ENCODE data around the gene OPRM1.

OPRM1 gene

GRCh38 chr6:154285826-154286225 lies 246.8 kb downstream of the OPRM1 start:
- Histone ChIP-seq H3K79me2 (ENCODE audit: low read length) (no peaks in the 10 kb centered on the region), H3K9ac (ENCODE audit: low read length) (no peak overlapping the region), H2AFZ (ENCODE audit: low read depth, low read length) (no peak overlapping the region), H4K20me1 (ENCODE audit: insufficient read depth, low read length) (no peaks in the 10 kb centered on the region), H3K36me3 (replicated peaks; ENCODE audit: low read depth, low read length) (no peaks in the 10 kb centered on the region), H3K27me3 (ENCODE audit: low read depth, low read length) (no peaks in the 10 kb centered on the region), H3K4me1 (ENCODE audit: low read length) (no peaks in the 10 kb centered on the region), H3K4me3 (ENCODE audit: low read length) (no peak overlapping the region), H3K4me2 (ENCODE audit: low read length) (no peak overlapping the region), H3K9me3 (ENCODE audit: insufficient read depth, low read length) (no peaks in the 10 kb centered on the region), H3K27ac (ENCODE audit: low read length) (no peak overlapping the region)
- TF ChIP-seq EZH2phosphoT487 (IDR thresholded peaks at IDR 0.05; ENCODE audit: low read depth) = no peak
- TF ChIP-seq, protein P1, sequence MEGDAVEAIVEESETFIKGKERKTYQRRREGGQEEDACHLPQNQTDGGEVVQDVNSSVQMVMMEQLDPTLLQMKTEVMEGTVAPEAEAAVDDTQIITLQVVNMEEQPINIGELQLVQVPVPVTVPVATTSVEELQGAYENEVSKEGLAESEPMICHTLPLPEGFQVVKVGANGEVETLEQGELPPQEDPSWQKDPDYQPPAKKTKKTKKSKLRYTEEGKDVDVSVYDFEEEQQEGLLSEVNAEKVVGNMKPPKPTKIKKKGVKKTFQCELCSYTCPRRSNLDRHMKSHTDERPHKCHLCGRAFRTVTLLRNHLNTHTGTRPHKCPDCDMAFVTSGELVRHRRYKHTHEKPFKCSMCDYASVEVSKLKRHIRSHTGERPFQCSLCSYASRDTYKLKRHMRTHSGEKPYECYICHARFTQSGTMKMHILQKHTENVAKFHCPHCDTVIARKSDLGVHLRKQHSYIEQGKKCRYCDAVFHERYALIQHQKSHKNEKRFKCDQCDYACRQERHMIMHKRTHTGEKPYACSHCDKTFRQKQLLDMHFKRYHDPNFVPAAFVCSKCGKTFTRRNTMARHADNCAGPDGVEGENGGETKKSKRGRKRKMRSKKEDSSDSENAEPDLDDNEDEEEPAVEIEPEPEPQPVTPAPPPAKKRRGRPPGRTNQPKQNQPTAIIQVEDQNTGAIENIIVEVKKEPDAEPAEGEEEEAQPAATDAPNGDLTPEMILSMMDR (IDR thresholded peaks at IDR 0.05; ENCODE audit: low read depth, low read length) = no peak

DNA sequence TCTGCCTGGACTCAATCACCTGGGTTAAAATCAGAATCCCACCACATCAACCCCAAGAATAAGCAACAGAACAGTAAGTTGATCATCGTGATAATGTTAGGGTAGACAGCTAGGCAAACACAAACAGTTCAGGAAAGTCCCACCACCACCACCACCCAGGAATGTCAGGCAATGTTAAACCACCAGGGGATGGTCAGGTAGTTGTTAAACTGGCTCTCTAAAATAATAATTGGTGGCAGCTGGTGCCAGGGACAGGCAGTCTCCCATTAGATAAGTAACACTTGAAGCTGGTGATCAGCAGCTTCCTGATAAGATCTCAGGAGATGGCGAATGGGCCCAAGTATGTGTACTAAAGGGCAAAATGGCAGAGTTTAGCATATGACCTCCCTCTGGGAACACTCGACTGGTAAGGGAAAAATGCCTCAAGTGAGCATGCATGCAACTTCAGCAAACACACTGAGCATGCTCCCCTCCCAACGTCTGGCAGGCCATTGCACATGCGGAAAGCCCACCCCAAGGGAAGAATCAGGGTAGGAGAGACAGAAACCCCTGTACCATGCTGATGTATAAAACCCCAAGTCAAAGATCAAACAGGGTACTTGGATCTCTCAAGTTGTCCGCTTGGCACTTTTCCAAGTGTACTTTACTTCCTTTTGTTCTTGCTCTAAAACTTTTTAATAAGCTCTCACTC lies 250.9 kb downstream of the OPRM1 start:
- H4K20me1 ChIP-seq (ENCODE audit: insufficient read depth, low read length) = no peaks in the 10 kb centered on the region
- H3K27ac ChIP-seq (ENCODE audit: low read length) = no peak overlapping the region
- no peaks in the 10 kb centered on the region; the same call in 1 of the 2 replicates for H3K27me3 ChIP-seq (ENCODE audit: low read depth, low read length)
- no peaks in the 10 kb centered on the region for H3K9me3 ChIP-seq (ENCODE audit: insufficient read depth, low read length)
- no peak overlapping the region for H3K4me3 ChIP-seq (ENCODE audit: low read length)
- no peak overlapping the region for H3K9ac ChIP-seq (ENCODE audit: low read length)
- no peaks in the 10 kb centered on the region for H3K36me3 ChIP-seq (replicated peaks; ENCODE audit: low read depth, low read length)
- H3K79me2 ChIP-seq (ENCODE audit: low read length) = no peaks in the 10 kb centered on the region
- H3K4me2 ChIP-seq (ENCODE audit: low read length) = no peak overlapping the region
- TF ChIP-seq, protein P1 (IDR thresholded peaks at IDR 0.05; ENCODE audit: low read depth, low read length) = no peak
- no peak for TF ChIP-seq EZH2phosphoT487 (IDR thresholded peaks at IDR 0.05; ENCODE audit: low read depth)
- no peak overlapping the region for H2AFZ ChIP-seq (ENCODE audit: low read depth, low read length)
- H3K4me1 ChIP-seq (ENCODE audit: low read length) = no peaks in the 10 kb centered on the region

- no peak for TF ChIP-seq EZH2phosphoT487 (IDR thresholded peaks at IDR 0.05; ENCODE audit: low read depth)
- TF ChIP-seq, protein P1 (IDR thresholded peaks at IDR 0.05; ENCODE audit: low read depth, low read length) = no peak
- Histone ChIP-seq H2AFZ (ENCODE audit: low read depth, low read length) (no peak overlapping the region), H4K20me1 (ENCODE audit: insufficient read depth, low read length) (no peaks in the 10 kb centered on the region), H3K27ac (ENCODE audit: low read length) (no peak overlapping the region), H3K36me3 (replicated peaks; ENCODE audit: low read depth, low read length) (no peaks in the 10 kb centered on the region), H3K27me3 (ENCODE audit: low read depth, low read length) (no peaks in the 10 kb centered on the region; the same call in 1 of the 2 replicates), H3K9me3 (ENCODE audit: insufficient read depth, low read length) (no peaks in the 10 kb centered on the region), H3K9ac (ENCODE audit: low read length) (no peak overlapping the region), H3K4me2 (ENCODE audit: low read length) (no peak overlapping the region), H3K4me1 (ENCODE audit: low read length) (no peaks in the 10 kb centered on the region), H3K79me2 (ENCODE audit: low read length) (no peaks in the 10 kb centered on the region), H3K4me3 (ENCODE audit: low read length) (no peak overlapping the region)
These were observed 253.0 kb downstream of the OPRM1 start for GRCh38 chr6:154292066-154292465.

DNA sequence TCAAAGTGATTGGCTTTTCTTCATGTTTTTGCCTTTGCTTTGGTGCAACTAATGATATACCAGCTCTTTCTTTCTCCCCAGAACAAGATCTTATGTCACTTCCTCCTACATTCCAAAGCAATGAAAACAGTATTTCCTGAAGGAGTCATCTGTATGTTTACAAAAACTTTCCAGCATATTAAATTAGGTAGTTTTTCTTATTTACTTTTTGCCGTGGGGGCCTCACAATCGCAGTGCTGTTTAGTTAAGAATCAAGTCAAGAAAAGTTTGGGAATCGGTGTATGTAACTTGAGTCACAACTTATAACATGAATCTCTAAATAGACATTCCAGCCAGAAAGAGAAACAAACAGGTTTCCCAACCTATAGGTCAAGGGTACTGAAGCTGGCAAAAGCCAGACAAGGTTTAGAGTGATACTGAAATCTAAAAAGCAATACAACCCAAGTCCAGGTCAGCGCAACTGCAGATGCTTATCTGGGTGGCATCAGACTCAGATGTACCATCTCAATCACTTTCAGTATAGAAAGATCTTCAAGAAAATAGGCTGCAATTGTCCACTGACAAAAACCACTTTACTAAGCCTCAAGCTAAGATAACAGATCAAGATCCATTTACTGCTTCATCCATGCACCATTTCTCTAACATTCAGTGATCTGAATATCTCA lies 253.9 kb downstream of the OPRM1 start:
- Histone ChIP-seq H3K36me3 (replicated peaks; ENCODE audit: low read depth, low read length) (no peaks in the 10 kb centered on the region), H3K4me2 (ENCODE audit: low read length) (no peak overlapping the region), H2AFZ (ENCODE audit: low read depth, low read length) (no peak overlapping the region), H3K4me1 (ENCODE audit: low read length) (peaks cover under 1% of the 10 kb centered on the region; the same call in 1 of the 2 replicates), H4K20me1 (ENCODE audit: insufficient read depth, low read length) (no peaks in the 10 kb centered on the region), H3K9me3 (ENCODE audit: insufficient read depth, low read length) (no peaks in the 10 kb centered on the region), H3K4me3 (ENCODE audit: low read length) (no peak overlapping the region), H3K79me2 (ENCODE audit: low read length) (no peaks in the 10 kb centered on the region), H3K27me3 (ENCODE audit: low read depth, low read length) (peaks cover 5% of the 10 kb centered on the region; the same call in 1 of the 2 replicates), H3K9ac (ENCODE audit: low read length) (no peak overlapping the region), H3K27ac (ENCODE audit: low read length) (no peak overlapping the region)
- TF ChIP-seq, protein P1 (IDR thresholded peaks at IDR 0.05; ENCODE audit: low read depth, low read length) = no peak
- no peak for TF ChIP-seq EZH2phosphoT487 (IDR thresholded peaks at IDR 0.05; ENCODE audit: low read depth)

Measured in OCI-LY3 (cell line).